BLaER1 treated with 17β-estradiol and CSF1 and Interleukin-3, amounts not matched to agents 10 nM and 100 nM (cell line): ENCODE data around the gene BBS5.
A peak's percentile ranks its signal among the peaks of the same experiment; 100 is the strongest.
"Not testable (repeated sequence)": the region's sequence is repeated elsewhere in the genome, so short reads cannot be mapped to it uniquely, and the experiment has no call there.

Source experiments
- H3K27ac ChIP-seq, 11 experiments: shearing (Covaris generic); formaldehyde crosslinking; 2 replicates each; pipeline ENCODE4 v1.8.1; 2022
- H3K27me3 ChIP-seq, 11 experiments: shearing (Covaris generic); formaldehyde crosslinking; 2 replicates each; pipeline ENCODE4 v1.8.1; 2022
- H3K36me3 ChIP-seq, 11 experiments: shearing (Covaris generic); formaldehyde crosslinking; 2 replicates each; pipeline ENCODE4 v1.8.1; 2022
- H3K4me1 ChIP-seq, 10 experiments: shearing (Covaris generic); formaldehyde crosslinking; 2 replicates each; pipeline ENCODE4 v1.8.1; 2022
- H3K4me2 ChIP-seq, 11 experiments: shearing (Covaris generic); formaldehyde crosslinking; 2 replicates each; pipeline ENCODE4 v1.8.1; 2022
- H3K4me3 ChIP-seq, 10 experiments: shearing (Covaris generic); formaldehyde crosslinking; 2 replicates each; pipeline ENCODE4 v1.8.1; 2022
- H3K9ac ChIP-seq, 11 experiments: shearing (Covaris generic); formaldehyde crosslinking; 2 replicates each; pipeline ENCODE4 v1.8.1; 2022
- H3K9me3 ChIP-seq, 11 experiments: shearing (Covaris generic); formaldehyde crosslinking; replicated peaks in 1 of 11; 2 replicates each; pipeline ENCODE4 v1.8.1; 2022
- H4K20me1 ChIP-seq, 11 experiments: shearing (Covaris generic); formaldehyde crosslinking; 2 replicates each; pipeline ENCODE4 v1.8.1; 2022
- Cebpa-rat ChIP-seq, 11 experiments: shearing (Covaris generic); IDR thresholded peaks; 2 replicates each; pipeline ENCODE4 v1.8.1; 2022

BBS5 gene

GRCh38 chr2:169507698-169508097 is 28.4 kb downstream of the BBS5 start:
- Histone ChIP-seq H3K27me3 (no peaks in the 10 kb centered on the region), H4K20me1 (no peaks in the 10 kb centered on the region), H3K9ac (no peak overlapping the region), H3K4me1 (peaks cover 0 to 29% (median 0%) of the 10 kb centered on the region in 10 experiments; a peak in 4 of 20 replicates), H3K4me3 (no peak overlapping the region), H3K4me2 (peak overlapping the region in 2 of 11 experiments; percentile 1 to 42; a peak in 3 of 22 replicates), H3K9me3 (peaks cover 12 to 19% (median 17%) of the 10 kb centered on the region in 11 experiments; a peak in 19 of 22 replicates), H3K27ac (peak overlapping the region in 3 of 11 experiments; percentile 34 to 65 (median 63); a peak in 5 of 22 replicates), H3K36me3 (no peaks in the 10 kb centered on the region; a peak in 1 of 22 replicates)
- no peak for TF ChIP-seq Cebpa-rat (IDR thresholded peaks at IDR 0.05)

- H3K36me3 ChIP-seq, result no peaks in the 10 kb centered on the region; a peak in 1 of 22 replicates
- H3K4me1 ChIP-seq, result peaks cover 0 to 29% (median 0%) of the 10 kb centered on the region in 10 experiments; a peak in 4 of 20 replicates
- H4K20me1 ChIP-seq, result no peaks in the 10 kb centered on the region
- H3K27ac ChIP-seq, result no peak within 1 kb of the TSS
- H3K9me3 ChIP-seq, result peaks cover 12 to 18% (median 15%) of the 10 kb centered on the region in 11 experiments; a peak in 19 of 22 replicates
- 0 out of 22 replicates have a peak within 1 kb of the TSS, but pooled peaks of 1 of the 11 experiments have one; percentile 7 for H3K4me2 ChIP-seq
- H3K4me3 ChIP-seq, result no peak within 1 kb of the TSS
- no peak within 1 kb of the TSS for H3K9ac ChIP-seq
- TF ChIP-seq Cebpa-rat (IDR thresholded peaks at IDR 0.05), result no peak
- no peaks in the 10 kb centered on the region for H3K27me3 ChIP-seq
Observed at GRCh38 chr2:169509298-169509885, 30.1 kb downstream of the BBS5 start, which contains the start of gene KLHL41. TSS of gene KLHL41 (plus strand) at chr2:169509702. CDS start at chr2:169509779, 77 bp downstream.

- 0 out of 22 replicates have a peak overlapping the region, but pooled peaks of 1 of the 11 experiments have one; percentile 7 for H3K4me2 ChIP-seq
- H3K36me3 ChIP-seq, result no peaks in the 10 kb centered on the region; a peak in 1 of 22 replicates
- H3K4me3 ChIP-seq, result no peak overlapping the region
- H3K9me3 ChIP-seq, result peaks cover 7 to 13% (median 9%) of the 10 kb centered on the region in 11 experiments; a peak in 19 of 22 replicates
- TF ChIP-seq Cebpa-rat (IDR thresholded peaks at IDR 0.05), result no peak
- no peak overlapping the region for H3K27ac ChIP-seq
- H3K9ac ChIP-seq, result no peak overlapping the region
- no peaks in the 10 kb centered on the region for H3K27me3 ChIP-seq
- H4K20me1 ChIP-seq, result no peaks in the 10 kb centered on the region
- peaks cover 0 to 29% (median 0%) of the 10 kb centered on the region in 10 experiments; a peak in 4 of 20 replicates for H3K4me1 ChIP-seq
Observed at GRCh38 chr2:169509955-169510354, 30.7 kb downstream of the BBS5 start.

- Histone ChIP-seq H3K36me3 (no peaks in the 10 kb centered on the region; a peak in 1 of 22 replicates), H3K4me2 (no peak overlapping the region), H4K20me1 (no peaks in the 10 kb centered on the region), H3K27me3 (no peaks in the 10 kb centered on the region), H3K4me1 (peaks cover 0 to 29% (median 0%) of the 10 kb centered on the region in 10 experiments; a peak in 4 of 20 replicates), H3K27ac (no peak overlapping the region), H3K4me3 (no peak overlapping the region), H3K9ac (no peak overlapping the region), H3K9me3 (peaks cover 2 to 7% (median 4%) of the 10 kb centered on the region in 11 experiments; a peak in 17 of 22 replicates)
- no peak for TF ChIP-seq Cebpa-rat (IDR thresholded peaks at IDR 0.05)
Observed at GRCh38 chr2:169510496-169510895, 31.2 kb downstream of the BBS5 start.

GRCh38 chr2:169511818-169512217 is 32.5 kb downstream of the BBS5 start:
- Histone ChIP-seq H3K36me3 (no peaks in the 10 kb centered on the region), H3K9ac (no peak overlapping the region), H3K27ac (no peak overlapping the region), H3K27me3 (no peaks in the 10 kb centered on the region), H3K4me2 (no peak overlapping the region), H3K4me3 (no peak overlapping the region), H4K20me1 (no peaks in the 10 kb centered on the region), H3K4me1 (peaks cover 0 to 29% (median 0%) of the 10 kb centered on the region in 10 experiments; a peak in 4 of 20 replicates), H3K9me3 (0 out of 22 replicates have a peak, but pooled peaks cover 0 to under 1% (median 0%) of the 10 kb centered on the region in 11 experiments)
- no peak for TF ChIP-seq Cebpa-rat (IDR thresholded peaks at IDR 0.05)

GRCh38 chr2:169512525-169512924 is 33.2 kb downstream of the BBS5 start:
- Histone ChIP-seq H3K9ac (no peak overlapping the region), H3K4me1 (peaks cover 0 to 24% (median 0%) of the 10 kb centered on the region in 10 experiments; a peak in 4 of 20 replicates), H3K27ac (no peak overlapping the region), H3K4me2 (no peak overlapping the region), H4K20me1 (no peaks in the 10 kb centered on the region), H3K9me3 (no peaks in the 10 kb centered on the region), H3K36me3 (no peaks in the 10 kb centered on the region), H3K4me3 (no peak overlapping the region), H3K27me3 (no peaks in the 10 kb centered on the region)
- no peak for TF ChIP-seq Cebpa-rat (IDR thresholded peaks at IDR 0.05)

GRCh38 chr2:169513094-169513493 is 33.8 kb downstream of the BBS5 start:
- Histone ChIP-seq H3K4me2 (no peak overlapping the region), H4K20me1 (no peaks in the 10 kb centered on the region), H3K36me3 (no peaks in the 10 kb centered on the region), H3K27me3 (no peaks in the 10 kb centered on the region), H3K27ac (no peak overlapping the region), H3K4me1 (peaks cover 0 to 19% (median 0%) of the 10 kb centered on the region in 10 experiments; a peak in 3 of 20 replicates), H3K9me3 (no peaks in the 10 kb centered on the region), H3K9ac (no peak overlapping the region), H3K4me3 (no peak overlapping the region)
- TF ChIP-seq Cebpa-rat (IDR thresholded peaks at IDR 0.05), result no peak

- Histone ChIP-seq H3K4me3 (no peak overlapping the region), H3K9me3 (no peaks in the 10 kb centered on the region), H4K20me1 (no peaks in the 10 kb centered on the region), H3K4me2 (no peak overlapping the region), H3K27ac (no peak overlapping the region), H3K4me1 (peaks cover 0 to 16% (median 0%) of the 10 kb centered on the region in 10 experiments; a peak in 2 of 20 replicates), H3K36me3 (no peaks in the 10 kb centered on the region), H3K27me3 (no peaks in the 10 kb centered on the region), H3K9ac (no peak overlapping the region)
- TF ChIP-seq Cebpa-rat (IDR thresholded peaks at IDR 0.05), result no peak
Observed at GRCh38 chr2:169513926-169514325, 34.6 kb downstream of the BBS5 start.

- not testable (repeated sequence) for H3K4me2 ChIP-seq, H3K4me3 ChIP-seq, H3K4me1 ChIP-seq, H3K9me3 ChIP-seq, H3K27me3 ChIP-seq, H3K36me3 ChIP-seq, H3K27ac ChIP-seq, H4K20me1 ChIP-seq, H3K9ac ChIP-seq
Observed at GRCh38 chr2:169514758-169515157, 35.5 kb downstream of the BBS5 start.

- not testable (repeated sequence) for H3K27ac ChIP-seq, H3K4me1 ChIP-seq, H3K36me3 ChIP-seq, H3K27me3 ChIP-seq, H3K9ac ChIP-seq, H3K4me2 ChIP-seq, H4K20me1 ChIP-seq, H3K9me3 ChIP-seq, H3K4me3 ChIP-seq
Observed at GRCh38 chr2:169516488-169516995, 37.2 kb downstream of the BBS5 start.
